ENCODE measurements around the gene YIF1B. TPM values are rescaled to one million over a fixed set of nuclear protein-coding genes. Genes with fewer than 3 reads are reported as not detected.

The YIF1B gene
- total and polyA plus RNA-seq, 2 donors: 17.7 to 34.3 TPM

GRCh38 chr19:38320969-38321339 is 5.2 kb upstream of the YIF1B start:
- WGBS: 73% methylated on average over 3 of the region's 3 CpGs
- H3K4me3 ChIP-seq (ENCODE audit: low read depth, low read length): no peak overlapping the region

GRCh38 chr19:38319421-38320258 is 3.9 kb upstream of the YIF1B start, which contains the start of gene KCNK6:
KCNK6 (plus strand) TSS chr19:38319845; CDS start chr19:38319951, 106 bp downstream.
- 2% methylated on average over 76 of the region's 76 CpGs for WGBS
- Histone ChIP-seq H3K36me3 (ENCODE audit: insufficient read depth) (no peaks in the 10 kb centered on the region), H3K4me3 (ENCODE audit: low read depth, low read length) (peak within 1 kb of the TSS; percentile 64), H3K4me1 (ENCODE audit: insufficient read depth) (no peaks in the 10 kb centered on the region), H3K27ac (ENCODE audit: low read depth) (peak within 1 kb of the TSS; percentile 71)
- DNase-seq (ENCODE audit: extremely low spot score): no peak

More at GRCh38 chr19:38320969-38321339, 5.2 kb upstream of the YIF1B start:
- no peak for DNase-seq (ENCODE audit: extremely low spot score)
- Histone ChIP-seq H3K4me1 (ENCODE audit: insufficient read depth) (no peaks in the 10 kb centered on the region), H3K27ac (ENCODE audit: low read depth) (peak overlapping the region; percentile 40), H3K36me3 (ENCODE audit: insufficient read depth) (no peaks in the 10 kb centered on the region)

- no peak overlapping the region for H3K4me3 ChIP-seq (ENCODE audit: low read depth, low read length)
- no peak for DNase-seq (ENCODE audit: extremely low spot score)
- 33% methylated on average over 6 of the region's 6 CpGs for WGBS
- H3K27ac ChIP-seq (ENCODE audit: low read depth): no peak overlapping the region
- H3K4me1 ChIP-seq (ENCODE audit: insufficient read depth): no peaks in the 10 kb centered on the region
- no peaks in the 10 kb centered on the region for H3K36me3 ChIP-seq (ENCODE audit: insufficient read depth)
Observed at GRCh38 chr19:38318660-38319059, 2.9 kb upstream of the YIF1B start.

- H3K4me1 ChIP-seq (ENCODE audit: insufficient read depth): no peaks in the 10 kb centered on the region
- H3K36me3 ChIP-seq (ENCODE audit: insufficient read depth): no peaks in the 10 kb centered on the region
- no peak overlapping the region for H3K4me3 ChIP-seq (ENCODE audit: low read depth, low read length)
- no peak for DNase-seq (ENCODE audit: extremely low spot score)
- WGBS: 76% methylated on average over 11 of the region's 11 CpGs
- H3K27ac ChIP-seq (ENCODE audit: low read depth): no peak overlapping the region
Observed at GRCh38 chr19:38317104-38317612, 1.4 kb upstream of the YIF1B start.

- Histone ChIP-seq H3K4me3 (ENCODE audit: low read depth, low read length) (peak overlapping the region; percentile 31), H3K36me3 (ENCODE audit: insufficient read depth) (no peaks in the 10 kb centered on the region), H3K4me1 (ENCODE audit: insufficient read depth) (no peaks in the 10 kb centered on the region), H3K27ac (ENCODE audit: low read depth) (no peak overlapping the region)
- 31% methylated on average over 8 of the region's 8 CpGs for WGBS
- no peak for DNase-seq (ENCODE audit: extremely low spot score)
Observed at GRCh38 chr19:38316477-38317067, 825 bp upstream of the YIF1B start.

- WGBS: 89% methylated on average over 6 of the region's 6 CpGs
- H3K36me3 ChIP-seq (ENCODE audit: insufficient read depth): peaks cover 2% of the 10 kb centered on the region
- H3K4me1 ChIP-seq (ENCODE audit: insufficient read depth): no peaks in the 10 kb centered on the region
- DNase-seq (ENCODE audit: extremely low spot score): no peak
- no peak overlapping the region for H3K4me3 ChIP-seq (ENCODE audit: low read depth, low read length)
- H3K27ac ChIP-seq (ENCODE audit: low read depth): no peak overlapping the region
Observed at GRCh38 chr19:38310986-38311385, 4.8 kb downstream of the YIF1B start.

- DNase-seq (ENCODE audit: extremely low spot score): no peak
- peaks cover 2% of the 10 kb centered on the region for H3K4me1 ChIP-seq (ENCODE audit: insufficient read depth)
- no peak overlapping the region for H3K4me3 ChIP-seq (ENCODE audit: low read depth, low read length)
- H3K36me3 ChIP-seq (ENCODE audit: insufficient read depth): peaks cover 2% of the 10 kb centered on the region
- no peak overlapping the region for H3K27ac ChIP-seq (ENCODE audit: low read depth)
- 100% methylated on average over 2 of the region's 2 CpGs for WGBS
Observed at GRCh38 chr19:38310279-38310670, 5.5 kb downstream of the YIF1B start.

GRCh38 chr19:38309615-38310278 is 6.0 kb downstream of the YIF1B start:
- no peak overlapping the region for H3K27ac ChIP-seq (ENCODE audit: low read depth)
- peaks cover 2% of the 10 kb centered on the region for H3K4me1 ChIP-seq (ENCODE audit: insufficient read depth)
- no peak overlapping the region for H3K4me3 ChIP-seq (ENCODE audit: low read depth, low read length)
- no peak for DNase-seq (ENCODE audit: extremely low spot score)
- WGBS: 97% methylated on average over 3 of the region's 3 CpGs
- H3K36me3 ChIP-seq (ENCODE audit: insufficient read depth): peaks cover 2% of the 10 kb centered on the region

GRCh38 chr19:38308926-38309614 is 6.7 kb downstream of the YIF1B start:
- 89% methylated on average over 24 of the region's 24 CpGs for WGBS
- Histone ChIP-seq H3K4me3 (ENCODE audit: low read depth, low read length) (no peak overlapping the region), H3K4me1 (ENCODE audit: insufficient read depth) (peaks cover 2% of the 10 kb centered on the region), H3K36me3 (ENCODE audit: insufficient read depth) (peaks cover 2% of the 10 kb centered on the region), H3K27ac (ENCODE audit: low read depth) (no peak overlapping the region)
- DNase-seq (ENCODE audit: extremely low spot score): no peak

GRCh38 chr19:38308006-38308766 is 7.6 kb downstream of the YIF1B start:
- 87% methylated on average over 12 of the region's 12 CpGs for WGBS
- no peak for DNase-seq (ENCODE audit: extremely low spot score)
- Histone ChIP-seq H3K4me1 (ENCODE audit: insufficient read depth) (peaks cover 2% of the 10 kb centered on the region), H3K36me3 (ENCODE audit: insufficient read depth) (peaks cover 2% of the 10 kb centered on the region), H3K4me3 (ENCODE audit: low read depth, low read length) (no peak overlapping the region), H3K27ac (ENCODE audit: low read depth) (no peak overlapping the region)

- 87% methylated on average over 8 of the region's 8 CpGs for WGBS
- H3K36me3 ChIP-seq (ENCODE audit: insufficient read depth): peaks cover 2% of the 10 kb centered on the region
- peaks cover 2% of the 10 kb centered on the region for H3K4me1 ChIP-seq (ENCODE audit: insufficient read depth)
- no peak overlapping the region for H3K27ac ChIP-seq (ENCODE audit: low read depth)
- H3K4me3 ChIP-seq (ENCODE audit: low read depth, low read length): no peak overlapping the region
- no peak for DNase-seq (ENCODE audit: extremely low spot score)
Observed at GRCh38 chr19:38307597-38307996, 8.2 kb downstream of the YIF1B start.

- 96% methylated on average over 4 of the region's 4 CpGs for WGBS
- peaks cover 2% of the 10 kb centered on the region for H3K4me1 ChIP-seq (ENCODE audit: insufficient read depth)
- H3K36me3 ChIP-seq (ENCODE audit: insufficient read depth): peaks cover 2% of the 10 kb centered on the region
- no peak for DNase-seq (ENCODE audit: extremely low spot score)
- no peak overlapping the region for H3K4me3 ChIP-seq (ENCODE audit: low read depth, low read length)
- no peak overlapping the region for H3K27ac ChIP-seq (ENCODE audit: low read depth)
Observed at GRCh38 chr19:38307076-38307475, 8.7 kb downstream of the YIF1B start.

- Histone ChIP-seq H3K4me1 (ENCODE audit: insufficient read depth) (peaks cover 2% of the 10 kb centered on the region), H3K27ac (ENCODE audit: low read depth) (no peak overlapping the region), H3K4me3 (ENCODE audit: low read depth, low read length) (no peak overlapping the region), H3K36me3 (ENCODE audit: insufficient read depth) (peaks cover 2% of the 10 kb centered on the region)
- 94% methylated on average over 3 of the region's 3 CpGs for WGBS
- DNase-seq (ENCODE audit: extremely low spot score): no peak
Observed at GRCh38 chr19:38306236-38306635, 9.5 kb downstream of the YIF1B start.
